Measurements from ENCODE around the gene TNFAIP1.

TNFAIP1 gene

GRCh38 chr17:28369684-28370034 lies 34.1 kb downstream of the TNFAIP1 start:
- H3K9ac ChIP-seq (ENCODE audit: low read length in 5 of 5) = no peak overlapping the region
- no peaks in the 10 kb centered on the region for H3K9me3 ChIP-seq (ENCODE audit: control insufficient read depth in 5 of 5, low read length in 5 of 5)
- no peak overlapping the region for H3K27ac ChIP-seq (ENCODE audit: low read depth, low read length)
- peaks cover 3 to 26% (median 19%) of the 10 kb centered on the region in 5 donors for H3K4me1 ChIP-seq (ENCODE audit: control insufficient read depth in 5 of 5, insufficient read depth in 5 of 5, low read length in 5 of 5)
- peaks cover 0 to 14% (median 0%) of the 10 kb centered on the region in 5 donors for H3K27me3 ChIP-seq (ENCODE audit: control insufficient read depth in 5 of 5, insufficient read depth in 4 of 5, low read length in 5 of 5)
- no peak overlapping the region for H3K4me3 ChIP-seq (ENCODE audit: low read depth in 1 of 5, low read length in 5 of 5)
- peaks cover 0 to 23% (median 6%) of the 10 kb centered on the region in 5 donors for H3K36me3 ChIP-seq (ENCODE audit: control insufficient read depth in 5 of 5, insufficient read depth in 5 of 5, low read length in 5 of 5)

- H3K9ac ChIP-seq (ENCODE audit: low read length in 5 of 5) = peak within 1 kb of the TSS in 1 of 5 donors; percentile 2
- H3K27ac ChIP-seq (ENCODE audit: low read depth, low read length) = no peak within 1 kb of the TSS
Measured at GRCh38 chr17:28370035-28370743, 34.6 kb downstream of the TNFAIP1 start, which contains the start of gene VTN. Gene VTN, minus strand, starts transcription at chr17:28370307. Its CDS starts 104 bp downstream, at chr17:28370203.

GRCh38 chr17:28370744-28371103 lies 35.2 kb downstream of the TNFAIP1 start:
- Histone ChIP-seq H3K4me1 (ENCODE audit: control insufficient read depth in 5 of 5, insufficient read depth in 5 of 5, low read length in 5 of 5) (peaks cover 3 to 26% (median 19%) of the 10 kb centered on the region in 5 donors), H3K9me3 (ENCODE audit: control insufficient read depth in 5 of 5, low read length in 5 of 5) (no peaks in the 10 kb centered on the region), H3K27ac (ENCODE audit: low read depth, low read length) (no peak overlapping the region), H3K27me3 (ENCODE audit: control insufficient read depth in 5 of 5, insufficient read depth in 4 of 5, low read length in 5 of 5) (peaks cover 0 to 14% (median 0%) of the 10 kb centered on the region in 5 donors), H3K9ac (ENCODE audit: low read length in 5 of 5) (no peak overlapping the region), H3K4me3 (ENCODE audit: low read depth in 1 of 5, low read length in 5 of 5) (no peak overlapping the region), H3K36me3 (ENCODE audit: control insufficient read depth in 5 of 5, insufficient read depth in 5 of 5, low read length in 5 of 5) (peaks cover 0 to 14% (median 0%) of the 10 kb centered on the region in 5 donors)

More at GRCh38 chr17:28370035-28370743, 34.6 kb downstream of the TNFAIP1 start, which contains the start of gene VTN:
- Histone ChIP-seq H3K9me3 (ENCODE audit: control insufficient read depth in 5 of 5, low read length in 5 of 5) (no peaks in the 10 kb centered on the region), H3K4me3 (ENCODE audit: low read depth in 1 of 5, low read length in 5 of 5) (peak within 1 kb of the TSS in 4 of 5 donors; percentile 27 to 72 (median 68)), H3K27me3 (ENCODE audit: control insufficient read depth in 5 of 5, insufficient read depth in 4 of 5, low read length in 5 of 5) (peaks cover 0 to 14% (median 0%) of the 10 kb centered on the region in 5 donors), H3K36me3 (ENCODE audit: control insufficient read depth in 5 of 5, insufficient read depth in 5 of 5, low read length in 5 of 5) (peaks cover 0 to 18% (median 2%) of the 10 kb centered on the region in 5 donors), H3K4me1 (ENCODE audit: control insufficient read depth in 5 of 5, insufficient read depth in 5 of 5, low read length in 5 of 5) (peaks cover 3 to 26% (median 19%) of the 10 kb centered on the region in 5 donors)

GRCh38 chr17:28371245-28372202 lies 36.0 kb downstream of the TNFAIP1 start, which contains the start of gene SARM1:
Gene SARM1, plus strand, starts transcription at chr17:28371694. Its CDS starts 339 bp downstream, at chr17:28372033.
- Histone ChIP-seq H3K9ac (ENCODE audit: low read length in 5 of 5) (peak within 1 kb of the TSS in 4 of 5 donors; percentile 34 to 57 (median 53)), H3K4me3 (ENCODE audit: low read depth in 1 of 5, low read length in 5 of 5) (peak within 1 kb of the TSS; percentile 50 to 72 (median 67)), H3K27ac (ENCODE audit: low read depth, low read length) (no peak within 1 kb of the TSS), H3K9me3 (ENCODE audit: control insufficient read depth in 5 of 5, low read length in 5 of 5) (no peaks in the 10 kb centered on the region), H3K27me3 (ENCODE audit: control insufficient read depth in 5 of 5, insufficient read depth in 4 of 5, low read length in 5 of 5) (peaks cover 0 to 14% (median 0%) of the 10 kb centered on the region in 5 donors), H3K4me1 (ENCODE audit: control insufficient read depth in 5 of 5, insufficient read depth in 5 of 5, low read length in 5 of 5) (peaks cover 3 to 26% (median 19%) of the 10 kb centered on the region in 5 donors), H3K36me3 (ENCODE audit: control insufficient read depth in 5 of 5, insufficient read depth in 5 of 5, low read length in 5 of 5) (peaks cover 0 to 12% (median 0%) of the 10 kb centered on the region in 5 donors)

- Histone ChIP-seq H3K4me3 (ENCODE audit: low read depth in 1 of 5, low read length in 5 of 5) (peak overlapping the region in 4 of 5 donors; percentile 65 to 72 (median 68)), H3K9ac (ENCODE audit: low read length in 5 of 5) (peak overlapping the region in 2 of 5 donors; percentile 34 to 50), H3K36me3 (ENCODE audit: control insufficient read depth in 5 of 5, insufficient read depth in 5 of 5, low read length in 5 of 5) (peaks cover 0 to 4% (median 0%) of the 10 kb centered on the region in 5 donors), H3K27me3 (ENCODE audit: control insufficient read depth in 5 of 5, insufficient read depth in 4 of 5, low read length in 5 of 5) (peaks cover 0 to 14% (median 0%) of the 10 kb centered on the region in 5 donors), H3K27ac (ENCODE audit: low read depth, low read length) (no peak overlapping the region), H3K4me1 (ENCODE audit: control insufficient read depth in 5 of 5, insufficient read depth in 5 of 5, low read length in 5 of 5) (peaks cover 3 to 26% (median 19%) of the 10 kb centered on the region in 5 donors), H3K9me3 (ENCODE audit: control insufficient read depth in 5 of 5, low read length in 5 of 5) (no peaks in the 10 kb centered on the region)
Measured at GRCh38 chr17:28372203-28372944, 36.8 kb downstream of the TNFAIP1 start.

- Histone ChIP-seq H3K4me3 (ENCODE audit: low read depth in 1 of 5, low read length in 5 of 5) (peak overlapping the region in 1 of 5 donors; percentile 67), H3K9ac (ENCODE audit: low read length in 5 of 5) (peak overlapping the region in 1 of 5 donors; percentile 50), H3K27ac (ENCODE audit: low read depth, low read length) (no peak overlapping the region), H3K27me3 (ENCODE audit: control insufficient read depth in 5 of 5, insufficient read depth in 4 of 5, low read length in 5 of 5) (peaks cover 0 to 14% (median 0%) of the 10 kb centered on the region in 5 donors), H3K4me1 (ENCODE audit: control insufficient read depth in 5 of 5, insufficient read depth in 5 of 5, low read length in 5 of 5) (peaks cover 3 to 26% (median 19%) of the 10 kb centered on the region in 5 donors), H3K36me3 (ENCODE audit: control insufficient read depth in 5 of 5, insufficient read depth in 5 of 5, low read length in 5 of 5) (peaks cover 0 to 2% (median 0%) of the 10 kb centered on the region in 5 donors), H3K9me3 (ENCODE audit: control insufficient read depth in 5 of 5, low read length in 5 of 5) (no peaks in the 10 kb centered on the region)
Measured at GRCh38 chr17:28372945-28373274, 37.3 kb downstream of the TNFAIP1 start.

GRCh38 chr17:28379814-28380801 lies 44.5 kb downstream of the TNFAIP1 start:
- peaks cover 0 to 4% (median 0%) of the 10 kb centered on the region in 5 donors for H3K36me3 ChIP-seq (ENCODE audit: control insufficient read depth in 5 of 5, insufficient read depth in 5 of 5, low read length in 5 of 5)
- H3K27me3 ChIP-seq (ENCODE audit: control insufficient read depth in 5 of 5, insufficient read depth in 4 of 5, low read length in 5 of 5) = peaks cover 0 to 17% (median 7%) of the 10 kb centered on the region in 5 donors
- H3K9me3 ChIP-seq (ENCODE audit: control insufficient read depth in 5 of 5, low read length in 5 of 5) = no peaks in the 10 kb centered on the region
- H3K4me3 ChIP-seq (ENCODE audit: low read depth in 1 of 5, low read length in 5 of 5) = no peak overlapping the region
- peaks cover 0 to 25% (median 17%) of the 10 kb centered on the region in 5 donors for H3K4me1 ChIP-seq (ENCODE audit: control insufficient read depth in 5 of 5, insufficient read depth in 5 of 5, low read length in 5 of 5)
- H3K27ac ChIP-seq (ENCODE audit: low read depth, low read length) = no peak overlapping the region
- H3K9ac ChIP-seq (ENCODE audit: low read length in 5 of 5) = no peak overlapping the region

- peaks cover 0 to 17% (median 7%) of the 10 kb centered on the region in 5 donors for H3K27me3 ChIP-seq (ENCODE audit: control insufficient read depth in 5 of 5, insufficient read depth in 4 of 5, low read length in 5 of 5)
- peaks cover 0 to 30% (median 22%) of the 10 kb centered on the region in 5 donors for H3K4me1 ChIP-seq (ENCODE audit: control insufficient read depth in 5 of 5, insufficient read depth in 5 of 5, low read length in 5 of 5)
- H3K4me3 ChIP-seq (ENCODE audit: low read depth in 1 of 5, low read length in 5 of 5) = peak overlapping the region in 2 of 5 donors; percentile 44 to 61
- H3K9me3 ChIP-seq (ENCODE audit: control insufficient read depth in 5 of 5, low read length in 5 of 5) = no peaks in the 10 kb centered on the region
- peaks cover 0 to 4% (median 0%) of the 10 kb centered on the region in 5 donors for H3K36me3 ChIP-seq (ENCODE audit: control insufficient read depth in 5 of 5, insufficient read depth in 5 of 5, low read length in 5 of 5)
- H3K27ac ChIP-seq (ENCODE audit: low read depth, low read length) = no peak overlapping the region
- H3K9ac ChIP-seq (ENCODE audit: low read length in 5 of 5) = no peak overlapping the region
Measured at GRCh38 chr17:28381141-28381825, 45.7 kb downstream of the TNFAIP1 start.
